Naive B cell (primary cell): ENCODE results near the gene PCDHGA11. TPM values are rescaled to one million over a fixed set of nuclear protein-coding genes. Genes with fewer than 3 reads are reported as not detected.
"Not testable (repeated sequence)": the region's sequence is repeated elsewhere in the genome, so short reads cannot be mapped to it uniquely, and the experiment has no call there.

Source experiments
- ATAC-seq, 2 donors: fragments of 150-1000 bp; cut with Tn5 transposase; 2 replicates each; pipeline ENCODE4 v1.10.0; 2021; ENCODE audit warnings: low read depth in 2 of 2, mild to moderate bottlenecking in 2 of 2, moderate library complexity in 2 of 2
- DNase-seq: peaks from one replicate; pipeline ENCODE4 v3.0.0; 2022
- H3K27ac Mint-ChIP-seq, 6 donors: one replicate each; pipeline ENCODE4 v1.8.0; 2020 to 2022; ENCODE audit warnings: mild to moderate bottlenecking in 6 of 6, mixed read lengths in 6 of 6, moderate library complexity in 5 of 6, inconsistent platforms in 2 of 6
- H3K27me3 Mint-ChIP-seq, 3 donors: one replicate each; pipeline ENCODE4 v1.8.0; 2021 to 2022; ENCODE audit warnings: mixed read lengths in 3 of 3, mild to moderate bottlenecking in 1 of 3
- H3K36me3 Mint-ChIP-seq, 2 donors: one replicate each; pipeline ENCODE4 v1.8.0; 2020 to 2022; ENCODE audit warnings: mixed read lengths in 2 of 2, inconsistent platforms in 1 of 2, mild to moderate bottlenecking in 1 of 2
- H3K4me1 Mint-ChIP-seq, 3 donors: one replicate each; pipeline ENCODE4 v1.8.0; 2020 to 2022; ENCODE audit warnings: mixed read lengths in 3 of 3, inconsistent platforms in 1 of 3, mild to moderate bottlenecking in 1 of 3, moderate library complexity in 1 of 3
- H3K4me3 Mint-ChIP-seq, 8 donors: one replicate each; pipeline ENCODE4 v1.8.0; 2020 to 2022; ENCODE audit warnings: mild to moderate bottlenecking in 8 of 8, mixed read lengths in 8 of 8, moderate library complexity in 8 of 8, inconsistent platforms in 2 of 8
- H3K9me3 Mint-ChIP-seq, 7 donors: one replicate each; pipeline ENCODE4 v1.8.0; 2020 to 2022; ENCODE audit warnings: mixed read lengths in 7 of 7, mild to moderate bottlenecking in 5 of 7, inconsistent platforms in 2 of 7, moderate library complexity in 1 of 7
- polyA plus RNA-seq, 6 donors: library from polyadenylated mRNA; unstranded; fragments of 300-500 nt; fragmentation: Illumina TruSeq; gene quantifications; one replicate each; pipeline ENCODE4 v1.2.3, GENCODE V29; 2021; ENCODE audit warnings: low read depth in 6 of 6

The PCDHGA11 gene
- not detected for polyA plus RNA-seq

- Mint-ChIP-seq H3K27ac (peak within 1 kb of the TSS in 5 of 6 donors; percentile 13 to 96 (median 94)), H3K4me3 (peak within 1 kb of the TSS; percentile 56 to 89 (median 82)), H3K27me3 (peaks cover 56 to 83% (median 68%) of the 10 kb centered on the region in 3 donors), H3K4me1 (peaks cover 0 to 19% (median 0%) of the 10 kb centered on the region in 3 donors), H3K36me3 (peaks cover 26 to 41% of the 10 kb centered on the region in 2 donors), H3K9me3 (peaks cover 13 to 70% (median 43%) of the 10 kb centered on the region in 7 donors)
- DNase-seq (no peak), ATAC-seq (no peak)
Measured at GRCh38 chr5:141420855-141421488, at the start of gene PCDHGA11. Gene PCDHGA11, plus strand, starts transcription at chr5:141421051. Its CDS starts 177 bp downstream, at chr5:141421228.

GRCh38 chr5:141371572-141372475 is 49.0 kb upstream of the PCDHGA11 start:
- peaks cover 4 to 6% (median 6%) of the 10 kb centered on the region in 3 donors for H3K4me1 Mint-ChIP-seq
- DNase-seq = no peak
- H3K27ac Mint-ChIP-seq = peak overlapping the region in 1 of 6 donors; percentile 47
- H3K4me3 Mint-ChIP-seq = peak overlapping the region in 1 of 8 donors; percentile 59
- peaks cover 47 to 76% (median 53%) of the 10 kb centered on the region in 3 donors for H3K27me3 Mint-ChIP-seq
- no peak for ATAC-seq
- H3K9me3 Mint-ChIP-seq = peaks cover 8 to 58% (median 45%) of the 10 kb centered on the region in 7 donors
- peaks cover 8 to 30% of the 10 kb centered on the region in 2 donors for H3K36me3 Mint-ChIP-seq

GRCh38 chr5:141373673-141374317 is 47.1 kb upstream of the PCDHGA11 start, which contains the start of gene PCDHGA6:
Gene PCDHGA6, plus strand, starts transcription at chr5:141373891. Its CDS starts 193 bp downstream, at chr5:141374084.
- H3K4me3 Mint-ChIP-seq = peak within 1 kb of the TSS in 5 of 8 donors; percentile 5 to 57 (median 29)
- no peak for ATAC-seq
- peaks cover 8 to 30% of the 10 kb centered on the region in 2 donors for H3K36me3 Mint-ChIP-seq
- peaks cover 4 to 6% (median 6%) of the 10 kb centered on the region in 3 donors for H3K4me1 Mint-ChIP-seq
- H3K27ac Mint-ChIP-seq = peak within 1 kb of the TSS in 1 of 6 donors; percentile 30
- no peak for DNase-seq
- H3K9me3 Mint-ChIP-seq = peaks cover 8 to 67% (median 45%) of the 10 kb centered on the region in 7 donors
- H3K27me3 Mint-ChIP-seq = peaks cover 44 to 66% (median 44%) of the 10 kb centered on the region in 3 donors

- Mint-ChIP-seq H3K9me3 (peaks cover 8 to 64% (median 45%) of the 10 kb centered on the region in 7 donors), H3K4me1 (peaks cover 4 to 6% (median 6%) of the 10 kb centered on the region in 3 donors), H3K27ac (peak overlapping the region in 1 of 6 donors; percentile 30), H3K4me3 (no peak overlapping the region), H3K36me3 (peaks cover 8 to 30% of the 10 kb centered on the region in 2 donors), H3K27me3 (peaks cover 39 to 69% (median 41%) of the 10 kb centered on the region in 3 donors)
- no peak for DNase-seq
- ATAC-seq = no peak
Measured at GRCh38 chr5:141374627-141375026, 46.2 kb upstream of the PCDHGA11 start.

DNA sequence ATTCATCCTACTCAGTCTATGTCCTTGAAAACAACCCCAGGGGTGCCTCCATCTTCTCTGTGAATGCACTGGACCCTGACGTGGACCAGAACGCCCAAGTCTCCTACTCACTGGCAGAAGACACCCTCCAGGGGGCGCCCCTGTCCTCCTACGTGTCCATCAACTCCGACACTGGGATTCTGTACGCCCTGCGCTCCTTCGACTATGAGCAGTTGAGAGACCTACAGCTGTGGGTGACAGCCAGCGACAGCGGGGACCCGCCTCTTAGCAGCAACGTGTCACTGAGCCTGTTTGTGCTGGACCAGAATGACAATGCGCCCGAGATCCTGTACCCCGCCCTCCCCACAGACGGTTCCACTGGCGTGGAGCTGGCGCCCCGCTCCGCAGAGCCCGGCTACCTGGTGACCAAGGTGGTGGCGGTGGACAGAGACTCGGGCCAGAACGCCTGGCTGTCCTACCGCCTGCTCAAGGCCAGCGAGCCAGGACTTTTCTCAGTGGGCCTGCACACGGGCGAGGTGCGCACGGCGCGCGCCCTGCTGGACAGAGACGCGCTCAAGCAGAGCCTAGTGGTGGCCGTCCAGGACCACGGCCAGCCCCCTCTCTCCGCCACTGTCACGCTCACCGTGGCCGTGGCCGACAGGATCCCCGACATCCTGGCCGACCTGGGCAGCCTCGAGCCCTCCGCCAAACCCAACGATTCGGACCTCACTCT is 45.3 kb upstream of the PCDHGA11 start:
- Mint-ChIP-seq H3K27ac (peak overlapping the region in 2 of 6 donors; percentile 24 to 65), H3K27me3 (peaks cover 29 to 68% (median 38%) of the 10 kb centered on the region in 3 donors), H3K36me3 (peaks cover 8 to 22% of the 10 kb centered on the region in 2 donors), H3K9me3 (peaks cover 8 to 67% (median 40%) of the 10 kb centered on the region in 7 donors)
- not testable (repeated sequence) for DNase-seq, H3K4me1 Mint-ChIP-seq, ATAC-seq, H3K4me3 Mint-ChIP-seq

GRCh38 chr5:141382469-141383294 is 38.2 kb upstream of the PCDHGA11 start, which contains the start of gene PCDHGA7:
Gene PCDHGA7, plus strand, starts transcription at chr5:141382742. Its CDS starts 158 bp downstream, at chr5:141382900.
- Mint-ChIP-seq H3K4me1 (peaks cover 0 to 6% (median 2%) of the 10 kb centered on the region in 3 donors), H3K36me3 (peaks cover 6 to 9% of the 10 kb centered on the region in 2 donors), H3K27me3 (peaks cover 52 to 67% (median 57%) of the 10 kb centered on the region in 3 donors), H3K4me3 (peak within 1 kb of the TSS; percentile 18 to 87 (median 64)), H3K27ac (peak within 1 kb of the TSS in 3 of 6 donors; percentile 37 to 86 (median 63)), H3K9me3 (peaks cover 0 to 68% (median 35%) of the 10 kb centered on the region in 7 donors)
- peak in 1 of 2 donors; percentile 28 for ATAC-seq
- DNase-seq = no peak

- H3K27ac Mint-ChIP-seq = peak overlapping the region in 1 of 6 donors; percentile 63
- ATAC-seq = no peak
- H3K27me3 Mint-ChIP-seq = peaks cover 55 to 69% (median 59%) of the 10 kb centered on the region in 3 donors
- H3K4me3 Mint-ChIP-seq = peak overlapping the region in 5 of 8 donors; percentile 18 to 65 (median 42)
- DNase-seq = no peak
- peaks cover 0 to 66% (median 37%) of the 10 kb centered on the region in 7 donors for H3K9me3 Mint-ChIP-seq
- peaks cover 7 to 11% of the 10 kb centered on the region in 2 donors for H3K36me3 Mint-ChIP-seq
- peaks cover 0 to 6% (median 2%) of the 10 kb centered on the region in 3 donors for H3K4me1 Mint-ChIP-seq
Measured at GRCh38 chr5:141383345-141383744, 37.5 kb upstream of the PCDHGA11 start.

GRCh38 chr5:141384471-141385267 is 36.2 kb upstream of the PCDHGA11 start:
- ATAC-seq (no peak), DNase-seq (no peak)
- Mint-ChIP-seq H3K4me1 (peaks cover 0 to 6% (median 2%) of the 10 kb centered on the region in 3 donors), H3K36me3 (peaks cover 15 to 20% of the 10 kb centered on the region in 2 donors), H3K4me3 (no peak overlapping the region), H3K27ac (peak overlapping the region in 1 of 6 donors; percentile 44), H3K27me3 (peaks cover 57 to 73% (median 72%) of the 10 kb centered on the region in 3 donors), H3K9me3 (peaks cover under 1 to 79% (median 42%) of the 10 kb centered on the region in 7 donors)

DNA sequence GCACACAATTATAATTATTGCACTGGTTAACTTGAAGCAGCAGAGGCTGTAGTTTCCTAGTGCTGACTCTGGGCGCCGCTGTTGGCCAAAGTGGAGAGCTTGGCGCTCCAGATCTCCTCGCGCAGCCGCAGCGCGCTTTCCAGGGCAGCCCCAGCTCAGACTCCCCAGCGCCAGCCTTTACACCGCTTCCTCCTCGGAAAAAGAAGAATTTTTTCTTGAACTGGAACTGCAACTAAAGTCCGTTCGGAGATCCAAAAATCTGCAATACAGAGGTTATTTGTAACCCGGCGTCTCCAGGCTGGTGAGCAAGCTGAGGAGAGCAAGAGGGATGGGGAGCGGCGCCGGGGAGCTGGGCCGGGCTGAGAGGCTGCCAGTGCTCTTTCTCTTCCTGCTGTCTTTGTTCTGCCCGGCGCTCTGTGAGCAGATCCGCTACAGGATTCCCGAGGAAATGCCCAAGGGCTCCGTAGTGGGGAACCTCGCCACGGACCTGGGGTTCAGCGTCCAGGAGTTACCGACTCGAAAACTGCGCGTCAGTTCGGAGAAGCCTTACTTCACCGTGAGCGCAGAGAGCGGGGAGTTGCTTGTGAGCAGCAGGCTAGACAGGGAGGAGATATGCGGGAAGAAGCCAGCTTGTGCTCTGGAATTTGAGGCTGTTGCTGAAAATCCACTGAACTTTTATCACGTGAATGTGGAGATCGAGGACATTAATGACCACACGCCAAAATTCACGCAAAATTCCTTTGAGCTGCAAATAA is 33.1 kb upstream of the PCDHGA11 start, which contains the start of gene PCDHGB4:
Gene PCDHGB4 (plus strand): TSS at position 142 of the 755 bp plus-strand sequence. CDS start 187 bp downstream, at position 329.
- H3K4me3 Mint-ChIP-seq = peak within 1 kb of the TSS in 7 of 8 donors; percentile 29 to 77 (median 51)
- H3K4me1 Mint-ChIP-seq, DNase-seq, H3K27ac Mint-ChIP-seq, ATAC-seq: not testable (repeated sequence)
- H3K9me3 Mint-ChIP-seq = peaks cover 4 to 82% (median 43%) of the 10 kb centered on the region in 7 donors
- peaks cover 20 to 27% of the 10 kb centered on the region in 2 donors for H3K36me3 Mint-ChIP-seq
- H3K27me3 Mint-ChIP-seq = peaks cover 65 to 79% (median 79%) of the 10 kb centered on the region in 3 donors

DNA sequence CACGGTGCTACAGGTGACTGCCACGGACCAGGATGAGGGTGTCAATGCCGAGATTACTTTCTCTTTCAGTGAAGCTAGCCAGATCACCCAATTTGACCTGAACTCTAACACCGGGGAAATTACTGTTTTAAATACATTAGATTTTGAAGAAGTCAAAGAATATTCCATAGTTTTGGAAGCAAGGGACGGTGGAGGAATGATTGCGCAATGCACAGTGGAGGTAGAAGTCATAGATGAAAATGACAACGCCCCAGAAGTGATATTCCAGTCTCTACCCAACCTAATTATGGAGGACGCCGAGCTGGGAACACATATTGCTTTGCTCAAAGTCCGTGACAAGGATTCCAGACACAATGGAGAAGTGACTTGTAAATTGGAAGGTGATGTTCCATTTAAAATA is 32.2 kb upstream of the PCDHGA11 start:
- peak overlapping the region in 2 of 8 donors; percentile 16 to 74 for H3K4me3 Mint-ChIP-seq
- DNase-seq (no peak), ATAC-seq (no peak)
- peak overlapping the region in 1 of 6 donors; percentile 53 for H3K27ac Mint-ChIP-seq
- H3K4me1 Mint-ChIP-seq = peaks cover 0 to 4% (median 0%) of the 10 kb centered on the region in 3 donors
- H3K27me3 Mint-ChIP-seq = peaks cover 67 to 79% (median 74%) of the 10 kb centered on the region in 3 donors
- H3K36me3 Mint-ChIP-seq = peaks cover 23 to 26% of the 10 kb centered on the region in 2 donors
- peaks cover 4 to 82% (median 43%) of the 10 kb centered on the region in 7 donors for H3K9me3 Mint-ChIP-seq
